ENCODE results near the gene ASIC2. TPM values are rescaled to one million over a fixed set of nuclear protein-coding genes. Genes with fewer than 3 reads are reported as not detected.

ASIC2 gene
- total RNA-seq, 1 experiment from 2014 or later: not detected

DNA sequence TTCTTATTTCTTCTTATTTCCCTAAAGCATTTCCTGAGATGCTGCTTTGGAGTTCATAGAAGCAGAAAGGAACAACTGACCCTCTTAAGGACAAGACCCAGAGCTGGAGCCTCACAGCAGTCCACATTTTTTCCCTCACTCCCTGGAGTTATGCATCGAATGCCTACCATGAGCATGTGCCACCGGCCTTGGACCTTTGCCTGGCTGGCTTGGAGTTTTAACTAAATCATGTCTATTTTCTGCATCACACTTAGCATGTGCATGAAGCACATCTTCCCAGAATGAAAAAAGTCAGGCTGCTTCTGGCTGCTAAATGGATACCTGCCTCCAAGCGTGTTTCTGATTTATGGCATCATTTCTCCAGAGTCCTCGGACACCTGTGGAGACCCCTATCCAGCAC, 196.9 kb downstream of the ASIC2 start:
- Mint-ChIP-seq H3K36me3 (ENCODE audit: insufficient read depth, unreplicated experiment) (no peaks in the 10 kb centered on the region), H3K4me3 (ENCODE audit: unreplicated experiment) (no peak overlapping the region), H3K4me1 (ENCODE audit: insufficient read depth, unreplicated experiment) (peaks cover 4% of the 10 kb centered on the region), H3K9me3 (ENCODE audit: unreplicated experiment) (no peaks in the 10 kb centered on the region), H3K27ac (ENCODE audit: low read depth, unreplicated experiment) (no peak overlapping the region), H3K27me3 (ENCODE audit: insufficient read depth, unreplicated experiment) (peaks cover 30% of the 10 kb centered on the region)
- ChIA-PET POLR2A (interaction anchor here (0.7 kb wide), 1 partner anchor 324 kb away, joined by 3 read pairs; no protein-coding TSS in a partner anchor), CTCF (no interaction called here)
- intact Hi-C loops (cut with micrococcal nuclease): no loop called here
- BruUV-seq (replicated peaks): no TSS peak
- TF ChIP-seq, protein P1, sequence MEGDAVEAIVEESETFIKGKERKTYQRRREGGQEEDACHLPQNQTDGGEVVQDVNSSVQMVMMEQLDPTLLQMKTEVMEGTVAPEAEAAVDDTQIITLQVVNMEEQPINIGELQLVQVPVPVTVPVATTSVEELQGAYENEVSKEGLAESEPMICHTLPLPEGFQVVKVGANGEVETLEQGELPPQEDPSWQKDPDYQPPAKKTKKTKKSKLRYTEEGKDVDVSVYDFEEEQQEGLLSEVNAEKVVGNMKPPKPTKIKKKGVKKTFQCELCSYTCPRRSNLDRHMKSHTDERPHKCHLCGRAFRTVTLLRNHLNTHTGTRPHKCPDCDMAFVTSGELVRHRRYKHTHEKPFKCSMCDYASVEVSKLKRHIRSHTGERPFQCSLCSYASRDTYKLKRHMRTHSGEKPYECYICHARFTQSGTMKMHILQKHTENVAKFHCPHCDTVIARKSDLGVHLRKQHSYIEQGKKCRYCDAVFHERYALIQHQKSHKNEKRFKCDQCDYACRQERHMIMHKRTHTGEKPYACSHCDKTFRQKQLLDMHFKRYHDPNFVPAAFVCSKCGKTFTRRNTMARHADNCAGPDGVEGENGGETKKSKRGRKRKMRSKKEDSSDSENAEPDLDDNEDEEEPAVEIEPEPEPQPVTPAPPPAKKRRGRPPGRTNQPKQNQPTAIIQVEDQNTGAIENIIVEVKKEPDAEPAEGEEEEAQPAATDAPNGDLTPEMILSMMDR (IDR thresholded peaks at IDR 0.05; ENCODE audit: unreplicated experiment): no peak
- DNase-seq (ENCODE audit: unreplicated experiment): no peak

DNA sequence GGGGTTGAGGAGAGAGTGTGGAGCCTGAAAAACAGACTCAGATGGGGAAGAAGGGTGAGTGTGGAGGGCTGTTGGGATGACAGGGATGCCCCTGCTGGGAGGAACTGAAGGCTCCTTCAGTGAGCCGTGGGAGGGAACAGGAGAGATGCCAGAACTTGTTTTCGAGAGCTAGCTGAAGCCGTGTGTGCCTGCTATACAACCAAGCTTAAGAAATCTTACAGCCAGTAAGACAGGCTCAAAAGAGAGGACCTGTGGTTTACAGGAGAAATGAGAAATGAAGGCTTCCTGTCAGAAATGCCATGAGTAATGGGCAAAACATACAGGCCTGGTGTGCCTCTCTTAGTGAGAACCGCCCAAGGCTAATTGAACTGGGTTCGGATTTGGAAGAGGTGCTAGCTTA, 201.8 kb downstream of the ASIC2 start:
- TF ChIP-seq, protein P1 (IDR thresholded peaks at IDR 0.05; ENCODE audit: unreplicated experiment): no peak
- H3K9me3 Mint-ChIP-seq (ENCODE audit: unreplicated experiment): no peaks in the 10 kb centered on the region
- no peak overlapping the region for H3K4me3 Mint-ChIP-seq (ENCODE audit: unreplicated experiment)
- peaks cover 8% of the 10 kb centered on the region for H3K4me1 Mint-ChIP-seq (ENCODE audit: insufficient read depth, unreplicated experiment)
- H3K27ac Mint-ChIP-seq (ENCODE audit: low read depth, unreplicated experiment): peak overlapping the region; percentile 32
- intact Hi-C loops (cut with micrococcal nuclease): no loop called here
- CTCF ChIA-PET: interaction anchor here (0.8 kb wide), 1 partner anchor 9 kb away, joined by 3 read pairs; no protein-coding TSS in a partner anchor
- no peak for DNase-seq (ENCODE audit: unreplicated experiment)
- peaks cover 30% of the 10 kb centered on the region for H3K27me3 Mint-ChIP-seq (ENCODE audit: insufficient read depth, unreplicated experiment)
- POLR2A ChIA-PET: no interaction called here
- BruUV-seq (replicated peaks): no TSS peak
- H3K36me3 Mint-ChIP-seq (ENCODE audit: insufficient read depth, unreplicated experiment): no peaks in the 10 kb centered on the region

DNA sequence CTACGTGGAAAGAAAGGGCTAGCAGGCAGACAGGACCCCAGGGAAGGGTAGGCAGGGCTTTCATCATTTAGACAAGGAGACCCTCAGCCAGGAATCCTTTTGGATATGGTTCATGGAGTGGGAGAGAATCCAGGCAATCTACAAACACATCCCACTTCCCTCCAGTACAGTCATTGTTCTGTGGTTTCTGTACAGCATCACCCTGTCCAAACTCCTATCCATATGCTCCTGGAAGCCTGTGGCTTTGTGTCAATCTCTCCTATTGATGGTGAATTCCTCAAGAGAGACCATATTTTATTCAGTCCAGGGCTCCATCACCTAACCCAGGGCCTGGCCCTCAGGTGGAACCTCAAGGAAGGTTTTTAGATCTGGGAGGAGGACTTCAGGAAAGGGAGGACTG, 202.3 kb downstream of the ASIC2 start:
- POLR2A ChIA-PET: no interaction called here
- H3K27me3 Mint-ChIP-seq (ENCODE audit: insufficient read depth, unreplicated experiment): peaks cover 30% of the 10 kb centered on the region
- CTCF ChIA-PET: no interaction called here

DNA sequence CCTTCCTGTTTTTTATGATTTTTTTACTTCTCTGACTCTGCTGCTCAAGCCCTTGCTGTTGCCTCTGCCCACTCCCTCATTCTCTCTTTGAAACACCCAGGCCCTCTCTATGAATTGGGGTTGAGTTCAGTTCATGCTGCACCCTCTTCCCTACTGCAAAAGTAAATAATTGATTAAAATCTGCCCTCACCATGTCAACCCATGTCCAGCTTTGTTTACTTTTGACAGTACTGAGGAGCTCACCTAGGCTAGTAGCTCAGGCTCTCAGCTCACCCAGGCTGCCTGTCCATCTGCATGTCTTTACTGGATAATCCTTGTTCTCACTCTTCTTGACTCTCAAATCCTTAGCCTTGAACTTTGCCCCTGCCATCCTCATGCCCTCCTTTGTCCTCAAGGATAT, 206.2 kb downstream of the ASIC2 start:
- H3K9me3 Mint-ChIP-seq (ENCODE audit: unreplicated experiment): no peaks in the 10 kb centered on the region
- peaks cover 8% of the 10 kb centered on the region for H3K4me1 Mint-ChIP-seq (ENCODE audit: insufficient read depth, unreplicated experiment)
- H3K36me3 Mint-ChIP-seq (ENCODE audit: insufficient read depth, unreplicated experiment): no peaks in the 10 kb centered on the region
- H3K4me3 Mint-ChIP-seq (ENCODE audit: unreplicated experiment): no peak overlapping the region
- H3K27me3 Mint-ChIP-seq (ENCODE audit: insufficient read depth, unreplicated experiment): no peaks in the 10 kb centered on the region
- intact Hi-C loops (cut with micrococcal nuclease): no loop called here
- BruUV-seq (replicated peaks): no TSS peak
- no peak overlapping the region for H3K27ac Mint-ChIP-seq (ENCODE audit: low read depth, unreplicated experiment)
- TF ChIP-seq, protein P1 (IDR thresholded peaks at IDR 0.05; ENCODE audit: unreplicated experiment): no peak
- ChIA-PET POLR2A (no interaction called here), CTCF (no interaction called here)
- DNase-seq (ENCODE audit: unreplicated experiment): no peak

More for the DNA sequence above, 202.3 kb downstream of the ASIC2 start:
- Mint-ChIP-seq H3K4me1 (ENCODE audit: insufficient read depth, unreplicated experiment) (peaks cover 8% of the 10 kb centered on the region), H3K4me3 (ENCODE audit: unreplicated experiment) (no peak overlapping the region), H3K27ac (ENCODE audit: low read depth, unreplicated experiment) (peak overlapping the region; percentile 32), H3K9me3 (ENCODE audit: unreplicated experiment) (no peaks in the 10 kb centered on the region), H3K36me3 (ENCODE audit: insufficient read depth, unreplicated experiment) (no peaks in the 10 kb centered on the region)
- no peak for DNase-seq (ENCODE audit: unreplicated experiment)
- BruUV-seq (replicated peaks): no TSS peak
- intact Hi-C loops (cut with micrococcal nuclease): no loop called here
- TF ChIP-seq, protein P1 (IDR thresholded peaks at IDR 0.05; ENCODE audit: unreplicated experiment): no peak
